GM18517 (cell line): ENCODE measurements around the gene TMEM209.

Experiments used
- ATAC-seq: cut with Tn5 transposase; IDR thresholded peaks from one replicate; pipeline ENCODE4 v1.9.1; 2021; ENCODE audit warnings: mild to moderate bottlenecking, moderate library complexity; ENCODE audit not compliant: unreplicated experiment

Gene TMEM209

DNA sequence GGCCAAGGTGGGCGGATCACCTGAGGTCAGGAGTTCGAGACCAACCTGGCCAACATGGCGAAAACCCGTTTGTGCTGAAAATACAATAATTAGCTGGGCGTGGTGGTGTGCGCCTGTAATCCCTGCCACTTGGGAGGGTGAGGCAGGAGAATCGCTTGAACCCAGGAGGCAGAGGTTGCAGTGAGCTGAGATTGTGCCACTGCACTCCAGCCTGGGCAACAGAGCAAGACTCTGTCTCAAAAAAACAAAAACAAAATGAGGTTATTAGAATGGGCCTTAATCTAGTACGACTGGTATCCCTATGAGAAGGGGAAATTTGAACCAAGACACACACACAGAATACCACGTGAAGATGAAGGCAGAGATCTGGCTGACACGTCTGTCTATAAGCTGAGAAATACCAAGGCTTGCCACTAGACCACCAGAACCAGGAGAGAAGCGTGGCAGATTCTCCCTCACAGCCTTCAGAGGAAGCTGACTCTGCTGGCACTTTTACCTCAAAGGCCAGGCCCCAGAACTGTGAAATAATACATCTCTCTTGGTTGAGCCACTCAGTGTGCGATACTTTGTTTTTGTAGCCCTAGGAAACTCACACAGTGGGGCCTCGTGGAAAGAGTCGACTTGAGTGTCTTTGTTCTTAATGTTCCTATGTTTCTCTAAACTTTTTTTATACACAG, 59.6 kb downstream of the TMEM209 start:
- no peak for ATAC-seq

DNA sequence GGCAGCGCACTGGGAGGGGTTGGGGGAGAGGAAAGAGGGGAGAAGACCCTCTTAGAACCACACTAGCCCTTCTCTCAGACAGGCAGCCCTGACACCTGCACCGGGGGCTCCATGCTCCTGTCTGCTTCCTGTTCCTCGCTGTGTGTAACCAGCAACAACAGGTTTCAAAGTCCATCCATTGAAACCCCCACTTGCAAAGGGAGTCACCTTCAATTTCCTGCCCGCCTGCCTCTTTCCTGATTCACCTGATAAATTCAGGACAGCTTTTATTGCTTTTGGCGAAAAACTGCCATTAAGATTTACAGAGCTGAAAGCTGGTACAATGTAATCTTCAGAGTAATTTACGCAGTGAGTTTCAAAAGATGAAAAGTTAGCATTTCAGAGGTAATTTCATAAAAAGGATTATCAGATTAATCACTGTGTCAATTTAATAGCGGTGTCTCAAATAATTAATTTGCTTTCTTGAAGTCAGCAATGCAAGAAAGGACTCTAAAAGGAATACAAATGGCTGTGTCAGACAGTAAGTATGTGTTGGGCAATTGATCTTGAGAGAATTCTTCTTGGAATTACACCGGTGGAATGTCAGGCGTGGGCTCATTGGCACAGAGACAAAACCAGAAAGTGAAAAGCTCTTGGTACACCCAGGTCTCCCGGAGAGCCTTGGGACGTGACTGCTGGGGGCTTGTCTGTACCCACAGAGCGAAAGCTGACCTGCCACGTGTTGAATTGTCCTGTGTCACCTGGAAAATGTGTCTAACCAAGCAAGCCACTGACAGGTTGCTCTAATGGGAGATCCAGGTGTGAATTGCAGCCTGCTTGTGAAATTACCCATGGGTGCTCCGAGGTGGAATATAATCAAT, 60.7 kb downstream of the TMEM209 start:
- ATAC-seq, result no peak

DNA sequence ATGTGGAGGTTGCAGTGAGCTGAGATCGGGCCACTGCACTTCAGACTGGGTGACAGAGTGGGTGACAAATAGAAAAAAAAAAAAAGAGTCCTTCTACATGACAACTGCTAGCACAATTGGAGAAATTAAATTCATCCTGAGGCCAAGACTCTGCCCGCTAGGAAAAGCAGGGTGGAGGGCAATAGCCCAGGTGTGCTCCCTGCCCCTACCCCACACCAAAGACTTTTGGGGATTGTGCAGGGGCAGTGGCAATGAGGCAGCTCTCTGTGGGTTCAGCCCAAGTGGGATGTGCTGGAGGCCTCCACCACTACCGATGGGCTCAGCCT, 61.3 kb downstream of the TMEM209 start:
- ATAC-seq, result no peak

DNA sequence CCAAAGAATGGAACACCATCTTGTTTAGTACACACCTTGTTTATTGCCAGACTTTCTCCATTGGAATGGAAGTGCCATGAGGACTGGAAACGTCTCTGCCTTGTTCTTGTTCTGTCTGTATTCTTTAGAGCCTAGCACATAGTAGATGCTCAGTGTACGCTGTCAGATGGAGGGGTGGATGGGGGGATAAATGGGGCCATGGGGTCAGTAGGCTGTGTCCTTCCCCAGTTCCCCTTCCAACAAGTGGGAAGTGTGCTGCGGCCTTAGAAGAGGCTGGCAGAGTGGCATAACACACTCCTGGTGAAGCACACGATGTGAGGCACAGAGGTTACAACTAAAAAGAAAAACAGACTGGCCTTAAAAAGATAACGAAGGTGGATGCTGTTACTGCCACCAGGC, 61.9 kb downstream of the TMEM209 start:
- ATAC-seq, result no peak

DNA sequence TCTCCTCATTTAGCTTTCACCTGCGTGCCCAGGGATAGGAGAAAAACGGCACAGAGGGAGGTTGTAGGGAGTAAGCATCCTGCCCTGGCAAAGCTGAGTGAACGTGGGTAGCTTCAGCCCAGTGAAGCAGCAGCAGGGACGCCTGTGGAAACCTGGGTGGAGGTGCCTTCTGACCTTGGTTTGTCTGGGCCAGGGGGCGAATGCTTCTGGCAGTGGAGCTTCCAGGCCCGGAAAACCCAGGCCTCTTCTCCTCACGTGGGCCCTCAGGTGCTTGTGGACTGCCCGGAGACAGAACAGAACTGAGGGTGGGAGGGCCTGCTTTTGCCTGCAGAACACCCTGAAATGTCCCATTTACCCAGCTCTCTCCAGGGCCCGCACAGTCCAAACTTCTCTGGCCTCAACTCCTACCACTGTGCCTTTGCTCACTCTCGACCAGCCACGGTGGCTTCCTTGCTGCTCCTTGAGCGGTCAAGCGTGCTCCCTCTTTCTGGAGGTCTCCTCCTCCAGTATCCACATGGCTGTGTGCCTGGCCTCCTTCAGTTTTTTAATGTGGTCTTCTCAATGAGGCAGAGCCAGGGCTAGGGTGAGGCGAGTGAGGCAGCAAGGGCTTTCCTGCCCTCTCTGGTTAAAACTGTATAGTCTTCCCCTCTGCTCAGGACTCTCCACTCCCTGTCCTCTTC, 62.4 kb downstream of the TMEM209 start:
- no peak for ATAC-seq

DNA sequence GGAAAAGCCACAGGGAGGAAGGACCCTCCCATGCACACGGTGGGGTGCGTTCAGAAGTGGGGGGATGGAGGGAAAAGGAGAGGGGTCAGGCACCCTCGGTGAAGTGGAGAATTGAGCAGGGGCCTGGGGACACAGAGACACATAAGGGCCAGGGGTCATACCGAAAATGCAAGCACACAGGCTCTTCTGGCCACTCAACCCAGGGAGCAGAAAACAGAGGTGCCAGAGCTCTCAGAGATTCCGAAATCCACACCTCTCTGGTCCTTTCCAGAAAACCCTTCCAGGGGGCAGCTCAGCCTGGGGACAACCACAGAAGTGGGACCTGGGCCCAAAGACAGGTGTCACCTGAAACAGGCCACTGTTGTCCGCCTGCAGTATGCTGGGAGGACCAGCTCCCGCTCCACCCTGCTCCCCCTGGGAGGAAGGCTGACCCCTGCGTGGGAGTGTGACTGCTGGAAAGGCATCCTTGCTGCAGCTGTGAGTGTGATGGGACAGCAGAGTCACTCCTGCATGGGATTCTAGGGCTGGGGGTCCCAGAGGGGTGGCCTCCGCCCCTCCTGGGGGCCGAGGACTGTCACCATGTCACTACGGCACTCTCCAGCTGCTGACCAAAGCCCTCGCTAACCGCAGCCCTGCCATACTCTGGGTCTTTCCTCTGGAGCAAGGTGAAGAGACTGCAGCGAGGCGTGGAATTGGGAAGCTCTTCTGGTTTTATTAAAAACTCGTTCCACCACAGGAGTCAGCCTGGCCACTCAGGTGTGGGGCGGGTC, 63.1 kb downstream of the TMEM209 start:
- no peak for ATAC-seq

DNA sequence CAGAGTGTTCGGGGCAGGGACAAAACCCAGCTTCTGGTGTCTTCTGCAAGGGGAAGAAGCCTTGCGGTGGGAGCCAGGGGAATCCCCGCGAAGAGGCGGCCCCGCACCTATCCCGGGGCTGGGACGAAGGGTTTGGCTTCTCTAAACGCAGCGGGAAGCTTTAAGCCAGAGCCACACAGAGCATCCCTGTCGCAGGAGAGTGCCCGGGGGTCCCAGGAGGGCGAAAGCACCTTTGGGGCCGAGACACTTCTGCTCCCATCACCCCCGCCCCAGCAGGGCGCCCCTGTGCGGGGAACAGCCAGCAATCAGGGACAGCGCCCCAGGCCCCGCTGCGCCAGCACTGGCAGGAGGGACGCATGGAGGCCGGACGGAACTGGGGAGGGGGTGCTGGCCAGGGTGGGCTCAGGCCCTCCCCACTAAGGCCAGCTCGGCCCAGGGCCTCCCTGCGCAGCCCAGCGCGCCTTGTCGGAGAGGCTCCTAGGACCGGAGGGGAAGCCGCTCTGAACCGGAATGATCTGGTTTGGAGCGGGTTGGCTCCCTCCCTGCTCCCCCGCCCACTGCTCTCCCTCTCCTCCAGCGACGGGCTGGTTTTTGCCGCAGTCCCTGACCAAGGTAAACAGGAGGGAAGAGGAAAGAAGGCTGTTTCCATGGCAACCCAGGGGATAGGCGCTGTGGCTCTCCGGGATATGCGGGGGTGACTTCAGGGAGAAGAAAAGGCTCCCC, 63.9 kb downstream of the TMEM209 start:
- ATAC-seq, result peak; percentile 60

DNA sequence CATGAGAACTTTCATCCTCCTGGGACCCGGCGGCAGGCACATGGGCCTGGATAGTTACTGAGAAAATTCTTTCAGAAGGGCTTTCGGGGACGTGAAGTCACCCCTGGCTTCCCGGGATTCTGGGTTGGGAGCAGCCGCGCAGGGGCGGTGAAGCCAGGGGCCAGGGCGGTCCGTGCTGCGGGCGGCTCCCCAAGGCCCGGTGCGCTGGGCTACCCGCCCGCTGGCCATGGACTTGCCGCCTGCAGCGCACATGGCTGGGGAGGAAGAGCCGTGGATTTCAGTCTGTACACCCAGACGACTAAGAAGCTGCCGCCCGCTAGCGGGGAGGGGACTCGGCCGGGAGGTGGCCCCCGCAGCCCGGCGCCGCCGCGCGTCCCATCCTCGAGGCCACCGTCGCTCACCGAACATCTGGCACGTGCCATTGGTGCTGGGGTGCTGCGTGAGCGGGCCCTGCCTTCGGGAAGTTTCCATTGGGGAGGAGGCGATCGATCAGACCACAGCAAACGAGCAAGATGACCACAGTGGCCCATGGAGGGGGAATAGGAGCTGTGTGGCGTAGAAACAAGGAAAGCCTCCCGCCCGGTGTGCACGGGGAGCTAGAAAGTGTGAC, 64.5 kb downstream of the TMEM209 start:
- ATAC-seq, result no peak

DNA sequence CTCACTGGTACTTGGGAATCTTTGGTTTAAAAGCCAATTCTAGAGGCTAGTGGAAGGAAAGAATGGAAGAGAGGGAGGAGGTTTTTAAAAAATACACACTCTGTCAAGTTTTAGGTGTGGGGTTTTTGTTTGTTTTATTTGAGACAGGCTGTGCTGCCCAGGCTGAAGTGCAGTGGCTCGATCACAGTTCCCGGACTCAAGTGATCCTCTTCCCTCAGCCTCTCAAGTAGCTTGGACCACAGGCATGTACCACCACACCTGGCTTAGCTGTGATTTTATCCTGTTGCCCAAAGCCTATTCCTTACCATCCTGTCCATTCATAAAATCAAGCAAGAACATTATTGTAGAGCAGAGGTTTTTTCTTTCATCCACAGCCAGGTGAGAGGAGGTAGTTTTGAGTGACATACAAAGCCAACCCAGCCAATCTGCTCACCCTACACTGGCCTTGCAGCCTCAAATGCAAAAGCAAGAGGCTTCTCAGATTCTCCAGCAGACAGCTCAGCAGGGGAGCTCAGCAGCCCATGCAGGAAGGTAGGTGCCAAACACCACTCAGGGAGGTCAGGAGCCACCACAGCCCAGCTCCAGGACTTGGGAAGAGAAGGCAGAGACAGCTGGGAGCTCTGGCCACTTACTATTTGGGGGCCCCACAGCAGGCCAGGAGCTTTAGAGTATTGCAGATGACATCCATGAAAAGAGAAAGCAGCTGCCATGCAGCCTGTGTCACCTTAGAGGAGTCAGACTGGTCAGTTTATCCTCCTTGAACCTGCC, 65.8 kb downstream of the TMEM209 start:
- ATAC-seq, result no peak

DNA sequence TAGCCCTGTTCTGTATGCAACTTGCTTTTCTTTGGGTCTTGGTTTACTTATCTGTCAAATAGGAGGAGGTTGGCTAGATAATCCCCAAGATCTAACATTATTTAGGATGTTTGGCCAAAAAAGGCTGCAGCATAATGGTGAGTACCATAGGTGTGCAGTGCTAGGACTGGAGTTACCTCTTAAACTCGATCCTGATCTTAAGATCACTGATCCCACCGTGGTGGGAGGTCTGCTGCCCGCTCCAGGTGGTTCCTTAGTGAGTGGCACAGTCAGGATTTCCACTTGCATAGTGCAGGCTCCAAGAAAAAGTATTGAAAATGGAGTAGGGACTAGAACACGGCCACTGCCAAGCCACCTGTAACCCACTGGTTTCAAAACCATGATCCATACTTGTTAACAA, 68.0 kb downstream of the TMEM209 start:
- ATAC-seq, result no peak

DNA sequence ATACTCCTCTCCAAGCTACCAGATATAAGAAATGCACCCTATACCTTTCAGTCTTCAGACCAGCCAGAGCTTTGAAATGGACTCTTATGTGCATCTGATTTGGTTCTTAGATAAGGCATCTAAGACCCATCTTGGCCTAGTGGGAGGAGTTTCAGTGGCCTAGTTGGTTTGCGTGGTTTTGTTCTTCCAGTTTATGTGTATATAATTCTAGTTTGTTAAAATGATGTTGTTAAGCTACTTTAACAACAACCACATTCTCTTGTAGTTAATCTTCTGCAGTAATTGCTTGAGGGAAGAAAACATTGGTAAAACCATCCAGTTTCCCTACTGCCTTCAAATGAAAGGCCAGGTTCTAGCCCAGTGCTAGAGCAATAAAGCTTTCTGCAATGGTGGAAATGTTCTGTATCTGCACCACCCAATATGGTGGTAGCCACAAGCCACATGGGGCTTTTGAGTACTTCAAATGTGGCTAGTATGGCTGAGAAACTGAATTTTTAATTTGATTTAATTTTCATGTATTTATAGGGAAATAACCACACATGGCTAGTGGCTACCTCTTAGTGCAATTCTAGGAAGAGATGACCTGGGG, 68.5 kb downstream of the TMEM209 start:
- no peak for ATAC-seq

DNA sequence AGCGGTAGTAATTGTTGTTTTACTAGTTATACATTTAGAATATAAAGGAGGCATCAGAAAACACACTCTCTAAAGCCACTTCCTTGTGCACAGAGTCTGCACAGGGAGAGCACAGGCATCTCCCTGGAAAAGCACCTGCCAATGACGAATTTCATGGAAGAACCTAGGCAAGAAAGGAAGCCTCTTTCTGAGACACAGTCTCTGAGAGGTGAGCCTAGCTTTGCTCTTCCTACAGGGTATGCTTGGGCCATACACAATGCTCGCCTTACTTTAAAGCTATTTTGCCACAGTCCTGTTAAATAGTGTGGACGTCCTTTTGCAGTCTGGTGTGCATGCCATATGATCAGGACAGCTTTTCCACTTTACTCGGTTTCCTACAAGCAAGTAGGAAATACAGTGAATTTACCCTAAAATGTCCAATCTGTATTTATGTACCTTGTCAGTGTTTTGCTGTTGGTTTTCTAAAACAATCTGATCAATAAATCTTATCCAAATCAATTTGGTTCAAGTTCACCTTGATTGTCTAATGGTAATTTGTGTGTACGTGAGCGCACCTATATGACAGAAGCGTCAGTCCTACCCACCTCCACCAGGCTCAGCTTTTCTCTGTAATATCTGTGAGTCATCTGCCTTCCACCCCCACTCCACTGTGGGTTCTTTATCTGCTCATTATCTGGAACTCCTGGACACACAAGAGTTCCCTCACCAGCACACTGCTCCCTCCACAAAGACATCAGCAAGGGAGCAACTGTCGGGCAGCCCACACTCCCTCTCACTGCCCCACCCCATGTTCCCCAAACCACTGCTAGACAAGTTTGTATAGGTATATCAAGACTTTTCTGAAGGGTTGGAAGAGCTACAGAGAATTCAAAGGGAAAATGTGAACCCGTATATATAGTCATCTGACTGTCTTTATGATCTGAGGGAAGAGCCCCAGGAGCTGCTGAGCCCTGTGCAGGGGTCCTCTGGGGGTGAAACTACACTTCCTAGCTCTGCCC, 69.7 kb downstream of the TMEM209 start:
- ATAC-seq, result no peak

DNA sequence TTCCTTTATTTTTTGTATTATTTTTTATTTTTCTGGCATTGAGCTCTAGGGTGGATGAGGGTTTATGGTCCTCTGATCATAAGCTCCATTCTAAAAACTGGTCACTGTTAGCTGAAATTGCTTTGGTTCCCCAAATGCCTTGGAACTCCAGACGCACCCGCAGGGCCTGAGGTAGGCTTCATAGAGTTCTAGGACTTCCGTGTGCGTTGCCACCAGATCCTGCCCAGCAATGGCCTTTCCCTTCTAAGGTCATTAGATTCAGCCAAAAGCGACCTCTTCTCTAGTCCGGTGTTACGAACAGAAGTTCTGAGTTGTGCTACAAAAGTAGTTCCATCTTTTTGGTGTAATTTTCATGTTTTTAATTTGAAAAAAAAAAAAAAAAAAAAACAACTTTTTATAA, 70.5 kb downstream of the TMEM209 start:
- no peak for ATAC-seq

DNA sequence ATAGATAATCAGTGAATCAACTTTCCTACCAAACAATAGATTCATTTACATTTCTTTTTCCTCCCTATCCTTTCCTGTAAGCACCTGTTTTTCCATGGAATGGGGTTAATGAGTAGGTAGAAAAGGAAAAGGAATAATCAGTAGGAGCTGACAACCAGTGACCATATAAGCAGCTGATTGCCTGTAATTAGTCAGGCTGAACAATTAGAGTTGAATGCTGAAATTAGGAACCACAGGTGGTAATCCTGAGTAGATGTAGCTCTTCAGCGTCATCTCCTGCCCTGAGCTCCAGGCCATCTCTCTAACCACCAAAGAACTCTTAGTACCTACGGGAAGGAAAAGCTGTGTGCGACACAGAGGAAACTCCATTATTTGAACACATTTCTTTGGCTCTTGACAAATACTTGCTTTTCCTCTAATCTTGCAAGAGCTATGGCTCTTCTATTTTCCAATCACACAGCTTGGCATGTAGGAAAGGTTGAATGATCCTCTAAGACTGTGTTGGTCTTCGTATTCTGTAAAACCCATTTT, 71.0 kb downstream of the TMEM209 start:
- no peak for ATAC-seq

DNA sequence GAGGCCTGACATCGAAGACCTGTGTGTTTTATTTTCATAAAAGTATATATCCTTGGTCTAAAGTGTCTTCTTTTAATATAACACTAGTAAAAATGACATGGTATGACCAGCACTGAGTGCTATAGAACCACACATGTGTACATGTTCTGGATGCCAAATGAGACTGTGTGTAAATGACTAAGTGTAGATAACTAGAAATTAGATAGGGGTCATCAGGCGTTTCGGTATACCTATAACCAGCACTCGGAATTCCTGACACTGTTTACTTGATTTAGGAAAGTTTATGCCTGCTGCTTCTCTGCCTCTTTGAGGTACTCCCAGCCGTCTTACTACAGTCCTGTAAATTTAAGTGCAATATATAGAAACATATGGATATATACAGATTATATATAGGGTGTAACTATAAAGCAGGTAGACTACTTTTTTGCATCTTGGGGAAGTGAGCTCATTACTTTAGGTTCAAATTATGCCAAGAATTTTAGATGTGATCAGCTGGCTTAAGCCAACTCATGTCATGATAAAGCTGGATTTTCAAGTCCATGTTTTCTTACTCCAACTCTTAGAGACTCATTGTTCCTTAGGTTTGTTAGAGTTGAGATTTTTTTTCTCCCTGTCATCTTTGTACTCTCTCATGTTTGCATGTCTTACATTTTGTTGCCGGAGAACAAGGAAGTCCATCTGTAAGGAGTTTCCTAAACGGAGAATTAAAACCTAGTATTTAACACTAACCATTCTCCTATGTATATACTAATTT, 72.0 kb downstream of the TMEM209 start:
- no peak for ATAC-seq

DNA sequence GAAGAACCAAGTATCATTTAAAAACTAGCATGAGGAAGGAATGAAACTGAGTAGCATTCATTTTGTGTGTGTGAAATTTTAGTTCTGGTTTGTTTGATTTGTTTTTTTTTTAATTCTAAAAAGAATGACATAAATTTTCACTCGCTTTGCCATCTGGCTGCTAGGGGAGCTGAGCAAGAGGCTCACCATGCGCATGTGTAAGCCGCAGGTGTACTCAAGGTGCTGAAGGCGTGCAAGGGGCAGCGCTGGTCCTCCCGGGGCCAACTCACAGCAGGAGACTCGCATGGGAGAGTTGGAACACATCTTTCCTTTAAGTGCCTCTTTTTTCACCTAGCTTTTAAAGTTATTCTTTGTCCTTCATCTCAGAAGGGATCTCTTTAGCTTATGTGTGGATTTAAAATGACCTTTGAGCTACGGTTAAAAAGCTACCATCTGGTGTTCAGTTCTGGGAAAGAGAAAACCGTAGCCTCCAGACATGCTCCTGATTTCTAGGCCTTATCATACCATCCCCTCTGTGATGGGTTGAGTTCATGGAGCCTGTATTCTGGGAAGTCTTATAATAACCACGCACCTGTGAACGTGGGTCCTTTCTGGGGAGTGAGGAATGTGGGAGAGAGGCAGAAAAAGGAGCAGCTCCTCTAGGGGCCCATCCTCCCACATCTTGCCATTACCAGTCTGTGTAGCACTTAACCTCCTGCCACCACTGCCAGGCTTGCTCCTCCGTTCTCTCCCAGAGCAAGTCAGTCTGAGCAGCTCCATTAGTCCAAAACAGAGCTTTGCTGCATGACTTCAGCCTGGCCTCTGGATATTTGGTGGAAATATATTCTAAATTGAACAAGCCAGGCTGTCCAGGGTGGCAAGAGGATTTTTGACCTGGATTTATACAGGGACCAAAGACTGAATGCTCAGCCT, 73.0 kb downstream of the TMEM209 start:
- no peak for ATAC-seq
